Liver (tissue), 9 donors: Measurements from ENCODE around the gene SLC17A9. TPM values are rescaled to one million over a fixed set of nuclear protein-coding genes. Genes with fewer than 3 reads are reported as not detected.

Experiments
- DNase-seq: peaks from one replicate; pipeline ENCODE4 v3.0.0-alpha.2; 2017; ENCODE audit warnings: low spot score
- H3K27ac ChIP-seq, 2 donors: one replicate each; pipeline ENCODE4 v1.7.0; 2013; ENCODE audit warnings: inconsistent platforms in 2 of 2, low read length in 2 of 2, control low read depth in 1 of 2, low read depth in 1 of 2, mild to moderate bottlenecking in 1 of 2
- H3K27me3 ChIP-seq, 4 donors: one replicate each; pipeline versions ENCODE4 v1.6.1 to v1.7.0; 2013; ENCODE audit warnings: low read length in 3 of 4, inconsistent platforms in 1 of 4, mild to moderate bottlenecking in 1 of 4, moderate library complexity in 1 of 4; ENCODE audit not compliant: control insufficient read depth in 4 of 4, insufficient read depth in 4 of 4
- H3K36me3 ChIP-seq, 4 donors: one replicate each; pipeline versions ENCODE4 v1.6.1 to v1.7.0; 2013; ENCODE audit warnings: low read length in 3 of 4, mild to moderate bottlenecking in 3 of 4, low read depth in 1 of 4, moderate library complexity in 1 of 4; ENCODE audit not compliant: control insufficient read depth in 4 of 4, insufficient read depth in 3 of 4
- H3K4me1 ChIP-seq, 4 donors: one replicate each; pipeline versions ENCODE4 v1.6.1 to v1.7.0; 2013; ENCODE audit warnings: low read length in 3 of 4, mild to moderate bottlenecking in 3 of 4, moderate library complexity in 1 of 4; ENCODE audit not compliant: control insufficient read depth in 4 of 4, insufficient read depth in 4 of 4
- H3K4me3 ChIP-seq, 3 donors: one replicate each; pipeline versions ENCODE4 v1.6.1 to v1.7.0; 2013; ENCODE audit warnings: low read length in 3 of 3, control low read depth in 1 of 3, low read depth in 1 of 3, mild to moderate bottlenecking in 1 of 3
- H3K9ac ChIP-seq, 2 donors: one replicate each; pipeline ENCODE4 v1.7.0; 2013; ENCODE audit warnings: low read length in 2 of 2, mild to moderate bottlenecking in 2 of 2, moderate library complexity in 2 of 2, control low read depth in 1 of 2, low read depth in 1 of 2
- H3K9me3 ChIP-seq, 4 donors: one replicate each; pipeline versions ENCODE4 v1.6.1 to v1.7.0; 2013; ENCODE audit warnings: low read length in 3 of 4; ENCODE audit not compliant: control insufficient read depth in 4 of 4
- EGR1 ChIP-seq, 2 donors: IDR thresholded peaks; 2 replicates each; pipeline ENCODE4 v1.6.1; 2016 to 2018; ENCODE audit warnings: antibody characterized with exemption in 2 of 2, low read depth in 2 of 2
- FOXA2 ChIP-seq: IDR thresholded peaks from 2 replicates; pipeline ENCODE4 v1.6.1; 2016; ENCODE audit warnings: antibody characterized with exemption
- GABPA ChIP-seq, 2 donors: IDR thresholded peaks in 1 of 2; conservative IDR thresholded peaks in 1 of 2; 2 replicates each; pipeline ENCODE4 v1.6.1; 2016; ENCODE audit warnings: antibody characterized with exemption in 2 of 2, mild to moderate bottlenecking in 1 of 2, moderate library complexity in 1 of 2
- HNF4A ChIP-seq, 2 donors: conservative IDR thresholded peaks; 2 replicates each; pipeline ENCODE4 v1.6.1; 2016; ENCODE audit warnings: antibody characterized with exemption in 2 of 2, mild to moderate bottlenecking in 2 of 2
- JUND ChIP-seq, 2 donors: IDR thresholded peaks; 2 replicates each; pipeline ENCODE4 v1.6.1; 2016; ENCODE audit warnings: antibody characterized with exemption in 2 of 2
- NR2F2 ChIP-seq: IDR thresholded peaks from 2 replicates; pipeline ENCODE4 v1.6.1; 2016; ENCODE audit warnings: antibody characterized with exemption
- RAD21 ChIP-seq, 2 donors: IDR thresholded peaks; 2 replicates each; pipeline ENCODE4 v1.6.1; 2016; ENCODE audit warnings: antibody characterized with exemption in 2 of 2, mild to moderate bottlenecking in 2 of 2
- RXRA ChIP-seq, 2 donors: IDR thresholded peaks; 2 replicates each; pipeline ENCODE4 v1.6.1; 2017 to 2018; ENCODE audit warnings: antibody characterized with exemption in 2 of 2, mild to moderate bottlenecking in 1 of 2
- SP1 ChIP-seq: IDR thresholded peaks from 2 replicates; pipeline ENCODE4 v1.6.1; 2018; ENCODE audit warnings: antibody characterized with exemption, mild to moderate bottlenecking
- TAF1 ChIP-seq: conservative IDR thresholded peaks from 2 replicates; pipeline ENCODE4 v1.6.1; 2016; ENCODE audit warnings: antibody characterized with exemption, mild to moderate bottlenecking
- YY1 ChIP-seq: IDR thresholded peaks from 2 replicates; pipeline ENCODE4 v1.6.1; 2016; ENCODE audit warnings: antibody characterized with exemption, mild to moderate bottlenecking
- WGBS: extraction: QIAGEN DNeasy Blood & Tissue Kit; methylation state at CpG from one replicate; pipeline ENCODE4 v1.1.7; 2013; 5-methylcytosine and 5-hydroxymethylcytosine counted together
- polyA plus RNA-seq, 2 donors: library from polyadenylated mRNA; stranded (reverse) in 1 of 2; unstranded in 1 of 2; fragments of 200-250 nt in 1 of 2; fragments of >200 nt in 1 of 2; fragmentation: Nextera tagmentation in 1 of 2; extraction: Ambion mirVana in 1 of 2; gene quantifications; one replicate each; pipeline versions ENCODE4 v1.2.1 to v1.2.3, GENCODE V29; 2013 to 2015
- total RNA-seq, 2 donors: library from RNA; depleted of rRNA; stranded (reverse); fragments of >200 nt; gene quantifications; one replicate each; pipeline ENCODE4 v1.2.3, GENCODE V29; 2014
- TF ChIP-seq, protein P1 (sequence below): IDR thresholded peaks from 2 replicates; pipeline ENCODE4 v1.6.1; 2016; ENCODE audit warnings: antibody characterized with exemption, mild to moderate bottlenecking
- TF ChIP-seq, protein P2 (sequence below): IDR thresholded peaks from 2 replicates; pipeline ENCODE4 v1.6.1; 2016; ENCODE audit warnings: antibody characterized with exemption
- TF ChIP-seq, protein P3 (sequence below): IDR thresholded peaks from 2 replicates; pipeline ENCODE4 v1.6.1; 2016; ENCODE audit warnings: antibody characterized with exemption
- TF ChIP-seq, protein P4 (sequence below): IDR thresholded peaks from 2 replicates; pipeline ENCODE4 v1.6.1; 2016; ENCODE audit warnings: antibody characterized with exemption
- donor health status: healthy.
- donor health status: healthy.
- donor health status: healthy.
- donor health status: healthy.
- donor health status: healthy.

SLC17A9 gene
- total and polyA plus RNA-seq, 4 donors = 16.0 to 138 (median 64.6) TPM

DNA sequence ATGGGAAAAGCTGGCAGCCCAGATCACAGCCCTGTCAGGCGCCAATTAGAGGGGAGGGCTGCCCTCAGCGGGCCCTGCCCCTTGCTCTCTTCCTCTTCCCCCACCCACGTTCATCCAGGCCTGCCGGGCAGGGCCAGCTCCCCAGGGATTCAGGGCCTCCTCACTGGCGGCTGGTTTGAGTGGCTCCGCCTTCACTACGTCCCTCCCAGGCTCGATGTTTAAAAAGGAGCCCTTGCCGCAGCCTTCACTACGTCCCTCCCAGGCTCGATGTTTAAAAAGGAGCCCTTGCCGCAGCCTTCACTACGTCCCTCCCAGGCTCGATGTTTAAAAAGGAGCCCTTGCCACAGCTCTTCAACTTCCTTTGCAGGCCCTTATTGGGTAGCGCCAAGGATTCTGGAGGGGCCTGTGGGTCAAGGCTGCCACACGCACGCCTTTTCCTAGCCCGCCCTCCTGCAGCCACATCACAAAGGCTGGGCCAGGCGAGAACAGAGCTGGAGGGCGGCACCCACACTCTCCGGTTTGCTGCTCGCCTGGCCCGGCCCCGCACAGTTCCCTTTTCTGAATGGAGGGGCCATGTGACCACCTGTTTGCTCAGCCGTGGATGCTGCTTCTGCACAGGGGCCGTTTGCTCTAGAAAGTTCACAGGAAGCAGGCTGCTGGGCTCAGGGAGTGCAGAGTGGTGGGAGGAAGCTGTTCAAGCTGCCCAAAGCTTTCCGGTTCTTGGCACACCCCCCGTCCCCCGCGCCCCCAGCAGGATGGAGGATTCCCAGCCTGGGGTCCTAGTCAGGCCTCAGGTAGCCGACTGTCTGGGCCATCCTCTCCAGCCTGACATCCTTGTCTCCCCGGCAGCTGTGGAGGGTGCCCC is 1.6 kb downstream of the SLC17A9 start:
- H3K9me3 ChIP-seq = no peaks in the 10 kb centered on the region
- 4% methylated on average over 32 of the region's 32 CpGs for WGBS
- DNase-seq = peak; percentile 71
- peaks cover 5 to 29% (median 8%) of the 10 kb centered on the region in 4 donors for H3K36me3 ChIP-seq
- no peaks in the 10 kb centered on the region for H3K27me3 ChIP-seq
- peak overlapping the region; percentile 91 to 93 for H3K27ac ChIP-seq
- peak overlapping the region; percentile 71 to 85 for H3K9ac ChIP-seq
- peak overlapping the region; percentile 56 to 83 (median 76) for H3K4me3 ChIP-seq
- H3K4me1 ChIP-seq = peaks cover 3 to 41% (median 31%) of the 10 kb centered on the region in 4 donors
- TF ChIP-seq SP1 (peak; percentile 78), GABPA (IDR thresholded peaks at IDR 0.05 in 1 of 2, conservative IDR thresholded peaks at IDR 0.05 in 1 of 2) (peak in 1 of 2 donors; percentile 23), JUND (IDR thresholded peaks at IDR 0.05) (no peak), YY1 (peak; percentile 89), TAF1 (peak; percentile 51), RAD21 (IDR thresholded peaks at IDR 0.05) (no peak), EGR1 (IDR thresholded peaks at IDR 0.05; ENCODE audit: low read depth in 2 of 2) (peak in 1 of 2 donors; percentile 38), RXRA (IDR thresholded peaks at IDR 0.05) (peak; percentile 39 to 45), FOXA2 (no peak), NR2F2 (peak; percentile 57), HNF4A (conservative IDR thresholded peaks at IDR 0.05) (peak; percentile 24 to 33)
- TF ChIP-seq, protein P1, sequence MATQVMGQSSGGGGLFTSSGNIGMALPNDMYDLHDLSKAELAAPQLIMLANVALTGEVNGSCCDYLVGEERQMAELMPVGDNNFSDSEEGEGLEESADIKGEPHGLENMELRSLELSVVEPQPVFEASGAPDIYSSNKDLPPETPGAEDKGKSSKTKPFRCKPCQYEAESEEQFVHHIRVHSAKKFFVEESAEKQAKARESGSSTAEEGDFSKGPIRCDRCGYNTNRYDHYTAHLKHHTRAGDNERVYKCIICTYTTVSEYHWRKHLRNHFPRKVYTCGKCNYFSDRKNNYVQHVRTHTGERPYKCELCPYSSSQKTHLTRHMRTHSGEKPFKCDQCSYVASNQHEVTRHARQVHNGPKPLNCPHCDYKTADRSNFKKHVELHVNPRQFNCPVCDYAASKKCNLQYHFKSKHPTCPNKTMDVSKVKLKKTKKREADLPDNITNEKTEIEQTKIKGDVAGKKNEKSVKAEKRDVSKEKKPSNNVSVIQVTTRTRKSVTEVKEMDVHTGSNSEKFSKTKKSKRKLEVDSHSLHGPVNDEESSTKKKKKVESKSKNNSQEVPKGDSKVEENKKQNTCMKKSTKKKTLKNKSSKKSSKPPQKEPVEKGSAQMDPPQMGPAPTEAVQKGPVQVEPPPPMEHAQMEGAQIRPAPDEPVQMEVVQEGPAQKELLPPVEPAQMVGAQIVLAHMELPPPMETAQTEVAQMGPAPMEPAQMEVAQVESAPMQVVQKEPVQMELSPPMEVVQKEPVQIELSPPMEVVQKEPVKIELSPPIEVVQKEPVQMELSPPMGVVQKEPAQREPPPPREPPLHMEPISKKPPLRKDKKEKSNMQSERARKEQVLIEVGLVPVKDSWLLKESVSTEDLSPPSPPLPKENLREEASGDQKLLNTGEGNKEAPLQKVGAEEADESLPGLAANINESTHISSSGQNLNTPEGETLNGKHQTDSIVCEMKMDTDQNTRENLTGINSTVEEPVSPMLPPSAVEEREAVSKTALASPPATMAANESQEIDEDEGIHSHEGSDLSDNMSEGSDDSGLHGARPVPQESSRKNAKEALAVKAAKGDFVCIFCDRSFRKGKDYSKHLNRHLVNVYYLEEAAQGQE = peak; percentile 91
- TF ChIP-seq, protein P2, sequence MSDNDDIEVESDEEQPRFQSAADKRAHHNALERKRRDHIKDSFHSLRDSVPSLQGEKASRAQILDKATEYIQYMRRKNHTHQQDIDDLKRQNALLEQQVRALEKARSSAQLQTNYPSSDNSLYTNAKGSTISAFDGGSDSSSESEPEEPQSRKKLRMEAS = peak; percentile 74
- TF ChIP-seq, protein P3, sequence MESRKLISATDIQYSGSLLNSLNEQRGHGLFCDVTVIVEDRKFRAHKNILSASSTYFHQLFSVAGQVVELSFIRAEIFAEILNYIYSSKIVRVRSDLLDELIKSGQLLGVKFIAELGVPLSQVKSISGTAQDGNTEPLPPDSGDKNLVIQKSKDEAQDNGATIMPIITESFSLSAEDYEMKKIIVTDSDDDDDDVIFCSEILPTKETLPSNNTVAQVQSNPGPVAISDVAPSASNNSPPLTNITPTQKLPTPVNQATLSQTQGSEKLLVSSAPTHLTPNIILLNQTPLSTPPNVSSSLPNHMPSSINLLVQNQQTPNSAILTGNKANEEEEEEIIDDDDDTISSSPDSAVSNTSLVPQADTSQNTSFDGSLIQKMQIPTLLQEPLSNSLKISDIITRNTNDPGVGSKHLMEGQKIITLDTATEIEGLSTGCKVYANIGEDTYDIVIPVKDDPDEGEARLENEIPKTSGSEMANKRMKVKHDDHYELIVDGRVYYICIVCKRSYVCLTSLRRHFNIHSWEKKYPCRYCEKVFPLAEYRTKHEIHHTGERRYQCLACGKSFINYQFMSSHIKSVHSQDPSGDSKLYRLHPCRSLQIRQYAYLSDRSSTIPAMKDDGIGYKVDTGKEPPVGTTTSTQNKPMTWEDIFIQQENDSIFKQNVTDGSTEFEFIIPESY = no peak
- TF ChIP-seq, protein P4, sequence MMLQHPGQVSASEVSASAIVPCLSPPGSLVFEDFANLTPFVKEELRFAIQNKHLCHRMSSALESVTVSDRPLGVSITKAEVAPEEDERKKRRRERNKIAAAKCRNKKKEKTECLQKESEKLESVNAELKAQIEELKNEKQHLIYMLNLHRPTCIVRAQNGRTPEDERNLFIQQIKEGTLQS = no peak
